Right ventricle myocardium superior (tissue), 1 donor: ENCODE measurements around the gene ST3GAL5. TPM values are rescaled to one million over a fixed set of nuclear protein-coding genes. Genes with fewer than 3 reads are reported as not detected.

Source experiments
- ATAC-seq: fragments of 200-7000 bp; cut with Tn5 transposase; one replicate; pipeline ENCODE4 v1.9.1; 2020; ENCODE audit warnings: mild to moderate bottlenecking; ENCODE audit not compliant: poor library complexity
- DNase-seq: peaks from one replicate; pipeline ENCODE4 v3.0.0-alpha.2; 2020
- intact Hi-C: fragments of 100-400 bp; cut with DNase I; formaldehyde crosslinking; loops from one replicate; pipeline ENCODE4 v1.11.2; 2022
- total RNA-seq: library from RNA; stranded (reverse); fragmentation: NEBNext Ultra II Directional; extraction: Animal tissue kit (Norgen Biotek cat#: 25700); gene quantifications from one replicate; pipeline ENCODE4 v1.2.1, GENCODE V29; 2021
- donor health status: DM: no; HTN: yes; CAD: no; lungs with severe emphysema.

ST3GAL5 gene
- total RNA-seq, 1 donor from 2014 or later = 5.0 TPM

- no peak for DNase-seq
- ATAC-seq = no peak
- intact Hi-C loops = no loop called here
Measured at GRCh38 chr2:85823951-85824350, 64.8 kb downstream of the ST3GAL5 start.

DNA sequence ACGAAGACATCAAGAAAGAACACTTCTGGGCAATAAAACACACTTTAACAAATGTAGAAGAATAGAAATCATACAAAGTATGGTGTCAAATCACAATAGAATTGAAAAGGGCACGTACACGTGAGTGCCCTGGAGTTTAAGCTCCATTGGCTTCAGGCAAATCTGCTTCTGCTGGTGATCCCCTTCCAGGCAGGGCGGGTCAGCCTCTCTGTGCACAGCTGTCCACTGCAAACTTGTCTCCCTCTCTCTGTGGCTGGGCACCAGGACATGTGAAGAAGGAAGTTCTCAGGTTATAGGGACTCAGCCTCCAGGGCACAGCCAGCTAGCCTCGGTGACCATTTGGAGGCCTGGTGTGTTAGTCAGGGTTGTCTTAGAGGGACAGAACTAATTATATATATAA lies 66.0 kb downstream of the ST3GAL5 start:
- DNase-seq (no peak), ATAC-seq (no peak)
- intact Hi-C loops = no loop called here

GRCh38 chr2:85819811-85820510 lies 68.8 kb downstream of the ST3GAL5 start:
- ATAC-seq = no peak
- intact Hi-C loops = no loop called here
- DNase-seq = no peak

GRCh38 chr2:85814802-85815550 lies 73.8 kb downstream of the ST3GAL5 start:
- DNase-seq (no peak), ATAC-seq (no peak)
- intact Hi-C loops = loop anchor here (2.0 to 5.0 kb wide), 2 partner anchors 86 to 178 kb away; no protein-coding TSS in a partner anchor

DNA sequence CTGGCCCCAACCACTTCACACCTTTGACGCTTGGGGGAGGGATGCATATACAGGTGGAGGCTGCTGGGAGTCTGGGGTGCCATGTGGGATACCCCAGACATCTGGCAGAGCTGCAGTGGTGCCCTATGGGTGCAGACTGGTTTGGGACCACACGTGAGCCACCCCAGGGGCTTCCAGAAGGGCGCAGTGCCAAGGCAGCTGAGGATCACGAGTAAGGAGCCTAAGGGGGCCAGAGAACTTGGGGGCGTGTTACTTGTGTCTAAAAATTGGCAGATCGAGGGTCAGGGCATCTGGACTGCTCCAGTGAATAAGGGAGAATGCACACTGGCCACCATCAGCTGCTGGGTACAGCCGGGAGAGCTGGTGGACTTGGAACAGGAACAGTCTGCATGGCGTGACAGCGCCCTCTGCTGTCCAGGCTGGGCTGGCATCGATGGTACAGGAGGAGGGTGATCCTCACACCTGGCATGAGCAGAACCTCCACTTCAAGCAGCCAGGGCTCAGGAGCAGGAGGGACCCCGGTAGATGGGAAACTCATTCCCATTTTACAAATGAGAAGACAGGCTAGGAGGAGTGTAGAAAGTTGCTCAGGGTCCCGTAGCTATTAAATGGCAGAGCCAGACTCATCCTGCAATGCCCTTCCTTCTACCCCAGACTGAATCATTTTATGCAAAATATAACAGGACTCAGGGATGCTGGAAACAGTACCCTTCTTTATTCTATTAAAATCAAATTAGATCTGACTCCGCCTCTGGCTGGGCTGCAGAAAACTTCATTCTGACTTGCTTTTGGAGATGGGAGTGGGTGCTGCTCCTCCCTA lies 74.6 kb downstream of the ST3GAL5 start:
- peak; percentile 97 for ATAC-seq
- intact Hi-C loops = loop anchor here (2.0 to 5.0 kb wide), 2 partner anchors 85 to 177 kb away; no protein-coding TSS in a partner anchor
- DNase-seq = peak; percentile 95

DNA sequence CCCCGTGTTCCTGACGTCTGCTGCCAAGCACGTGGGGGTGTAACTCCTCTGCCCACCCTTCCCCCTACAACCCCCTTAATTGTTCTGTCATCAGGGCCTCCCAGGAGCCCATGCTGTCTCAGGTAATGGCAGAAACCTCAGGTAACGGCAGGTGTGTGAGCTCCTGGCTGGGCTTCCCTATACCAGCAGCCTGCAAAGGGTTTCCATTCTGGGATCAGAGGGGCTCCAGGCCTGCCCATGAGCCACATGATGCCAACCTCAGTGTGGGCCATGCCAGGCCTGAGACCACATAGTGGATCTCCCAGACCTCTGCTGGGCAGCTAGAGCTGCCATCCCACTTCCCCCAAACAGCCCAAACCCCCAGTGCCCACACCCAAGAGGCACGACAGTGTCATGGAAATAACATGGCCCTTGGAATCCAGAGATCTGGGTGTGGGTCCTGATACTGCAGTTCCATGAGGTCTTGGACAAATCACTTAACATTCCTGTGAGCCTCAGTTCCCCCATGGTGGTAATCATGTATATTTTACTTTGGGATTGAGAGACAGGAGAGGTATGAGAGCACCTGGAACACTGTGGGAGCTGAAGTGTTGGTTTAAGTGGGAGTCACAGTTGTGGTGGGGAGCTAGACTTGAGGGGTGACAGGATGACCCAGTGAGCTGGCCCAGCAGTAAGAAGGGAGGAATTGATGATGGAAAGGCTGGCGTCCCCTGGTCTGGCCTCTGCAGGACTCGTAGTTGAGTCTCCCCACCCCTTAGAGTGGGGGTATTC lies 75.4 kb downstream of the ST3GAL5 start:
- DNase-seq (no peak), ATAC-seq (no peak)
- intact Hi-C loops = loop anchor here (5.0 kb wide), 1 partner anchor 176 kb away; no protein-coding TSS in a partner anchor

DNA sequence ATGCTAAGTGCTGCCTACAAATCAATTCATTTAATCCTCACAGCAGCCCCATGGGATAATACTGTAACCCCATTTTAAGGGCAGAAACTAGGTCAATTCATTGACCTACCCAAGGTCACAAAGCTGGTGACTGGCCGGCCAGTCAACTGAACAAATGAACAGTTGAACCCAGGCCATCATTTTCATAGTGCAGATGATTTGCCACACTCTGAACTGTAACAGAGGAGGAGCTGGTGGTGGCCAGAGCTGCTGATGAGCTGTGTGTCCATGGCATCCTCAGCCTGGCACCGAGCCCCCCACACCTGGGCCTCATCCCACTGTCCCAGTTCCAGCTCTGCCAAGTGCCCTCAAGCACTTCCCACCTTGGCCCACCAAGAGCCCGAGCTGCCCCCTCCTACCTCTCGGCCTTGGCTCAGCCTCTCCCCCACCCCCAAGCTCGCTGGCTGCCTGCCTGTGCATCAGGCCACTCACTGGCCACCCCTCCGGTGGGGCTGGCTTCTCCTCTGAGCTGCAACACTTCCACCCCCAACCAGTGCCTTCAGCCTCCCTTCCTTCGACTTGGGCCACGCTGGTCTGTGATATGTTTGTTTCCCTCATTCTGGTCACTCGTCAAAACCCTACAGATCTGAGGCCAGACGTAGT lies 76.6 kb downstream of the ST3GAL5 start:
- intact Hi-C loops = loop anchor here (5.0 kb wide), 1 partner anchor 175 kb away; no protein-coding TSS in a partner anchor
- DNase-seq = no peak
- no peak for ATAC-seq

DNA sequence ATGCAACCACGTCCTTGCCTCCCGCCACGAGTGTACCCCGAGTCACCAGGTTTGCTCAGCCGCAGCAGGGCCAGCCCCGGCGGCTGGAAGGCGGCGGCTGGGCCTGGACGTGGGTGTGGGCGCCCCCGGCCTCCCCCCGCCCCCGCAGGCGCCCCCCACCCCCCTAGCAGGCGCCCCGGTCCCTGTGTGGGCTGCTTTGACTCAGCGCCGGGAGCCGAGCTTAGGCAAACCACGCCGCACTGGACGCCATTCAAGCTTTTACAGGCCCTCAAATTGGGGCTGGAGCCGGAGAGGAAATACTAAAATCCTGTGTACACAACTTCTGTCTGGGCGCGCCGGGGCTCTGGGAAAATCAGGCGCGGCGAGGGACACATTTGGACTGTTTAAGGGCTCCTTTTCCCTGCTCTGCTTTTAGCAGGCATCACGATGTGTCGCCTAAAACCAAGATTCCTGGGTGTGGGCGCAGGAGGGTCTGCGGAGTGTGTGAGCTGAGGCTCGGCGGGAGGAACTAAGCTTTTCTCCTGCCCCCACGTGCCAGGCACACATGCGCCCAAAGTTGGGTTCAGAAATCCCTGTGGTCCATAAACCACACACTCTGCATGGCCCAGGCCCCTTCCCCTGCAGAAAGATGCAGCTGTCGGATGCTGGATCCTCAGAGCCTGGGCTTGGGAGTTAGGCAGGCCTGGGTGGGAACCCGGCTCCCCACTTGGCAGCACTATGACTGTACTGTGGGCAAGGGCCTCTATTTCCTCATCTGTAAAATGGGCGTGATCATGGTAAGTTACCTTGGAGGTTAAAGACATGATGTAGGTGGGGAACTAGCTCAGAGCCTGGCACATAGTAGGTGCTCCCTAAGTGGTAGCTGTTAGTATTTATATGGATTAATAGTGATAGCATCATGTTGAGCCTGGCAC lies 77.4 kb downstream of the ST3GAL5 start:
- peak; percentile 22 for ATAC-seq
- peak; percentile 75 for DNase-seq
- intact Hi-C loops = loop anchor here (5.0 kb wide), 1 partner anchor 174 kb away; no protein-coding TSS in a partner anchor

GRCh38 chr2:85810371-85811179 lies 78.2 kb downstream of the ST3GAL5 start:
- ATAC-seq (no peak), DNase-seq (no peak)
- intact Hi-C loops = loop anchor here (5.0 kb wide), 1 partner anchor 173 kb away; no protein-coding TSS in a partner anchor

- intact Hi-C loops = no loop called here
- ATAC-seq = no peak
- no peak for DNase-seq
Measured at GRCh38 chr2:85807756-85808155, 81.0 kb downstream of the ST3GAL5 start.

DNA sequence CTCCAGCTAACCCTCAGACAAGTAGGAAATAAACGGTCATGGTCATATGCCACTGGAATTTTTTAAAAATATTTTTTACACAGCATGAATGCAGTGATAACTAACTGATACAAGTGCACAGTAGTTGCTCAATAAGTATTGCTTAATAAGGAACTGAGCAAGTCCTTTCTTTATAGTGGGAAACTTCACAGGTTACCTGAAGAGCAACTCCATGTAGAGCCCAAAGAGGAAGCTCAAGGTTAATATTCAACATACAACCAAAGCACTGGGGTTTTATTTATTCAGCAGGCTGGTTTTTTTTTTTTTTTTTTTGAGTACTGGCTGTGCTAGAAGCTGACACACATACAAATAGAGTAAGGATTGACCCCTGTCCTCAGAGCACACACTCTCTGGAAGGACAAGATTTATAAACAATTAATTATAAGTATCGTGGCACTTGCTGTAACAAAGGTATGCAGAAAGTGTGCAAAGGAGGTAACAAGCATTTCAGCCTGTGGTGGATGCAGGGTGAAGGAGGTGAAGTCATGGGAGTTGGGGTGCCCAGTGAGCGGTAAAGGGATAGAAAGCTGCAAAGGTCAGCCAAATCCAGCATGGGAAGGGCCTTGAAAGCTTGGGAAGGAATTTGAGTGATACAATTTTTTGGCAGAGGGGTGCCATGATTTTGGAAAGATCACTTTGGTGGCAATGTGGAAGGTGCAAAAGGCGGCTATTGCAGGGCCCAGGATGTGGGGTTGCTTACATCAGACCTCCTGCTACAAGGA lies 82.3 kb downstream of the ST3GAL5 start:
- no peak for DNase-seq
- ATAC-seq = no peak
- intact Hi-C loops = no loop called here

DNA sequence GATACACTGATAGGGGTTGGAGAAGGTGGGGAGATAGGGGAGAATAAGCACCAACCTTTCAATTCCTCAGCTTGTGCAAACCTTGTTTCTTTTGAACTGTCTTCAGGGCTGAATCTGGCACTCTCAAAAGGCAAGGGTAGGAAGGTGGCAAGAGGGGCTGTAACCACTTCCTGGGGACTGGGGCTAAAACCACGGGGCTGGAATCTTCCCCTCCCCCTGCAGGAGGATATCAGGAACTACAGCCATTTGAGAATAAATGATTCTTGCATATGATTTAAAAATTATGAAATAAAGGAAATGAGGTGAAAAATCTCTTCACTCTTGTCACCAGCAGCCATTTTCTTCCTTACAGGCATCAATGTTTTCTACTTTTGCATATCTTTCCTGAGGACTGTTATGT lies 84.2 kb downstream of the ST3GAL5 start:
- intact Hi-C loops = no loop called here
- ATAC-seq (peak; percentile 64), DNase-seq (no peak)

DNA sequence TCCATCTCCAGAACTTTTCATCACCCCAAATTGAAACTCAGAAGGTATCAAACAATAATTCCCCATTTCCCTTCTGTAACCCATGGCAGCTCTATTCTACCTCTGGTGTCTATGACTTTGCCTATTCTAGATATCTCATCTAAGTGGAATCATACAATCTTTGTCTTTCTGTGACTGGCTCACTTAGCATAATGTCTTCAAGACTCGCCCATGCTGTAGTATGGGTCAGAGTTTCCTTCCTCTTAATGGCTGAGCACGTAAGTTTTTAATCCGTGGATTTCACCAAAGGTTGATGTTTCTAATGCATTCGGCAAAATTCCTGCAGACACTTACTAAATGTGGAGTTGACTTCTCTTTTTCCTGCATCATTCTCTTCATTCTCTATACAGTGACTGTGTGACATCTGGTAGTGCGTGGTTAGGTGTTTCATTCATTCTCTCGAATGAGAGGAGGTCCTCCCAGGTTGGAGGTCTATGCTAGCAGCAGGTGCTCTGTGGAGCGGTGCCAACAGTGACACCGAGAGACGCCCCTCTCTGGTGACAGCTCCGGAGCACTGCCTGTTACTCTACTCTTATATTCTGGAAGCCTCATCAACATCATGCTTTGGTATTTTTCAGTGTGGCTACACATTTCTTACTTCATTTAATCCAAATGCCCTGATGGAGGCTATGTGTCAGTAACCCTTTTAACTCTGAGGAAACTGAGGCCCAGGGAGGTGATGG lies 84.9 kb downstream of the ST3GAL5 start:
- ATAC-seq = no peak
- no peak for DNase-seq
- intact Hi-C loops = no loop called here

DNA sequence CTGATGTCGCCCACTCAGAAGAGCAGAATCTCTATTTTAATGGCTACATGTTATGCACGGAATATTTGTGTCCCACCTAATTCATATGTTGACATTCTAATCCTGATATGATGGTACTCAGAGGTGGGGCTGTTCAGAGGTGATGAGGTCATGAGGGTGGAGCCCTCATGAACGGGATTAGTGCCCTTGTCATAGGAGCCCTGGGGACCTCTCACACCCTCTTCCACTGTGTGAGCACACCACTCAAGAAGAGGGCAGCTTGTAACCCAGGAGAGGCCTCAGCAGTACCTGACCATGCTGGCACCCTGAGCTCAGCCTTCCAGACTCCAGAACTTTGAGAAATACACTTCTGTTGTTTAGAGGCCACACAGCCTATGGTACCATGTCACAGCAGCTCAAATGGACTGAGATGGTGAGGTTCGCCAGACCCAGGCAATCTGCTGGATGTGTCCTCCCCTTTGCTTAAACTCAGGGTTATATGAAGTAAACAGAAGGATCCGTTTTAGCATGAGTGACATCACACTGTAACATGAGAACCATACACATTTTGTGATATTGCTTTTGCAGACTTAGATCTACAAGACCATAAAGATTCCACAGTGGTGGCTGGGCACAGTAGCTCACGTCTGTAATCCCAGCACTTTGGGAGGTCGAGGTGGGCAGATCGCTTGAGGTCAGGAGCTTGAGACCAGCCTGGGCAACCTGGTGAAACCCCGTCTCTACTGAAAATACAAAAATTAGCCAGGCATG lies 86.3 kb downstream of the ST3GAL5 start:
- ATAC-seq (no peak), DNase-seq (no peak)
- intact Hi-C loops = no loop called here
